ENCODE results near the gene AVEN. TPM values are rescaled to one million over a fixed set of nuclear protein-coding genes. Genes with fewer than 3 reads are reported as not detected.

AVEN gene
- total and polyA plus RNA-seq, 10 donors: 5.0 to 14.1 (median 8.8) TPM

DNA sequence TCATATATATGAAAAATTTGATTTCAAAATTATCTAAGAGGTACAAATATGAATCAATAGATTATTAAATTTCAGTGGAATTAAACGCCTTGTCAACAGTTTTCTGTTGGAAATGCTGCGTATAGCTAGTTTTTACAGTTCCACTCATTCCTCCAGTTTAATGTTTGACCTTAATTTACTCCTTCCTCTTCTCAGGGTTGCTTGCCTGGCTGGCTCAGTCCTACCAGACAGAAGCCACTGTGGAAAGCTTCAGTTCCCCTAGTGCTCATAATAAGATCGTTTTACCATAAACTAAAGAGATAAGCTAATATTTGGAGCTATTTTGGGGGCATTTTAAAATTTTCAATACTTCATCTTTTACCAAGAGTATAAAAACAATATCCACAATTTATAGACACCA lies 39.9 kb upstream of the AVEN start:
- Histone ChIP-seq H3K27ac (no peak overlapping the region), H3K4me3 (no peak overlapping the region), H3K27me3 (replicated peaks in 1 of 7) (no peaks in the 10 kb centered on the region), H3K36me3 (peaks cover 0 to 33% (median 13%) of the 10 kb centered on the region in 6 donors), H3K9me3 (peaks cover 0 to 11% (median 2%) of the 10 kb centered on the region in 8 donors), H3K4me1 (no peaks in the 10 kb centered on the region)
- TF ChIP-seq POLR2A (IDR thresholded peaks at IDR 0.05) (no peak), POLR2AphosphoS5 (IDR thresholded peaks at IDR 0.05) (no peak)
- TF ChIP-seq, protein P1, sequence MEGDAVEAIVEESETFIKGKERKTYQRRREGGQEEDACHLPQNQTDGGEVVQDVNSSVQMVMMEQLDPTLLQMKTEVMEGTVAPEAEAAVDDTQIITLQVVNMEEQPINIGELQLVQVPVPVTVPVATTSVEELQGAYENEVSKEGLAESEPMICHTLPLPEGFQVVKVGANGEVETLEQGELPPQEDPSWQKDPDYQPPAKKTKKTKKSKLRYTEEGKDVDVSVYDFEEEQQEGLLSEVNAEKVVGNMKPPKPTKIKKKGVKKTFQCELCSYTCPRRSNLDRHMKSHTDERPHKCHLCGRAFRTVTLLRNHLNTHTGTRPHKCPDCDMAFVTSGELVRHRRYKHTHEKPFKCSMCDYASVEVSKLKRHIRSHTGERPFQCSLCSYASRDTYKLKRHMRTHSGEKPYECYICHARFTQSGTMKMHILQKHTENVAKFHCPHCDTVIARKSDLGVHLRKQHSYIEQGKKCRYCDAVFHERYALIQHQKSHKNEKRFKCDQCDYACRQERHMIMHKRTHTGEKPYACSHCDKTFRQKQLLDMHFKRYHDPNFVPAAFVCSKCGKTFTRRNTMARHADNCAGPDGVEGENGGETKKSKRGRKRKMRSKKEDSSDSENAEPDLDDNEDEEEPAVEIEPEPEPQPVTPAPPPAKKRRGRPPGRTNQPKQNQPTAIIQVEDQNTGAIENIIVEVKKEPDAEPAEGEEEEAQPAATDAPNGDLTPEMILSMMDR (IDR thresholded peaks at IDR 0.05 in 8 of 11, conservative IDR thresholded peaks at IDR 0.05 in 3 of 11): no peak
- DNase-seq: no peak
- WGBS, 5 donors: 82 to 91% (median 83%) methylated on average over 3 of the region's 3 CpGs
- intact Hi-C loops (cut with DNase I; ENCODE audit: low total_unique reads): no loop called here

DNA sequence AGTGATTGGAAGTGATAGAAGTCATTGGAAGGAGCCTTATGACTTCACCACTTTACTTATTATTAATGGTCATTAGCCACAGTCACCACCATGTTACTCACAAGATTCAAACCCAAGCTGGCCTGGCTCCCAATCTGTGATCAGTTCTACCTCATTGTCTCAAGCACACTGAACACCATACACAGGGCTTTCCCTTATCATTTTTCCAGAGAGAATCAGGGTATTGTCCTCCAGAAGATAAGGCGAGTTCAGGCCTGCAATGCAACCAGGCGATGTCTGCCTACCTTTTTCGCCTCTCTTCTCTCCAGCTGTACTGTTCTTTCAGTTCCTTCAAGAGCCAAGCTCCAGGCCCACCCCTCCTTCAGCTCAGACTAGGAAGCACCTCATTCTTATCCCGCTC lies 37.8 kb upstream of the AVEN start:
- TF ChIP-seq POLR2AphosphoS5 (IDR thresholded peaks at IDR 0.05) (no peak), POLR2A (IDR thresholded peaks at IDR 0.05) (no peak)

DNA sequence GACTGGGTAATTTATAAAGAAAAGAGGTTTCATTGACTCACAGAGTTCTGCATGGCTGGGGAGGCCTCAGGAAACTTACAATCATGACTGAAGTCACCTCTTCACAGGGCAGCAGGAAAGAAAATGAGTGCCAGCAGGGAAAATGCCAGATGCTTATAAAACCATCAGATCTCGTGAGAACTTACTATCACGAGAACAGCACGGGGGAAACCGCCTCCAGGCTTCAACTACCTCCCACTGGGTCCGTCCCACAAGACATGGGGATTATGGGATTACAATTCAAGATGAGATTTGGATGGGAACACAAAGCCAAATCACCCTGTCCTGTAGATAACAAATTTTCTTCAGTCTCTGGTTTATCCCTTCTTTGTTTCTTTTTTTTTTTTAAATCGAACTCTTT lies 31.0 kb upstream of the AVEN start:
- Histone ChIP-seq H3K9me3 (peaks cover 0 to 8% (median 0%) of the 10 kb centered on the region in 8 donors), H3K27ac (no peak overlapping the region), H3K36me3 (peaks cover 0 to 6% (median 0%) of the 10 kb centered on the region in 6 donors), H3K4me1 (no peaks in the 10 kb centered on the region), H3K27me3 (replicated peaks in 1 of 7) (no peaks in the 10 kb centered on the region), H3K4me3 (no peak overlapping the region)
- 82 to 94% (median 90%) methylated on average over 6 of the region's 6 CpGs for WGBS, 5 donors
- intact Hi-C loops (cut with DNase I; ENCODE audit: low total_unique reads): no loop called here
- DNase-seq: no peak
- TF ChIP-seq, protein P1 (IDR thresholded peaks at IDR 0.05 in 8 of 11, conservative IDR thresholded peaks at IDR 0.05 in 3 of 11): no peak
- no peak for TF ChIP-seq POLR2A (IDR thresholded peaks at IDR 0.05)

More for the DNA sequence above, 37.8 kb upstream of the AVEN start:
- intact Hi-C loops (cut with DNase I; ENCODE audit: low total_unique reads): no loop called here
- DNase-seq: no peak
- no peaks in the 10 kb centered on the region for H3K27me3 ChIP-seq (replicated peaks in 1 of 7)
- H3K4me3 ChIP-seq: no peak overlapping the region
- no peak overlapping the region for H3K27ac ChIP-seq
- peaks cover 0 to 14% (median 1%) of the 10 kb centered on the region in 6 donors for H3K36me3 ChIP-seq
- no peaks in the 10 kb centered on the region for H3K4me1 ChIP-seq
- peaks cover 0 to 11% (median 2%) of the 10 kb centered on the region in 8 donors for H3K9me3 ChIP-seq
- 91 to 99% (median 94%) methylated on average over 4 of the region's 4 CpGs for whole genome bisulfite sequencing, 5 donors

DNA sequence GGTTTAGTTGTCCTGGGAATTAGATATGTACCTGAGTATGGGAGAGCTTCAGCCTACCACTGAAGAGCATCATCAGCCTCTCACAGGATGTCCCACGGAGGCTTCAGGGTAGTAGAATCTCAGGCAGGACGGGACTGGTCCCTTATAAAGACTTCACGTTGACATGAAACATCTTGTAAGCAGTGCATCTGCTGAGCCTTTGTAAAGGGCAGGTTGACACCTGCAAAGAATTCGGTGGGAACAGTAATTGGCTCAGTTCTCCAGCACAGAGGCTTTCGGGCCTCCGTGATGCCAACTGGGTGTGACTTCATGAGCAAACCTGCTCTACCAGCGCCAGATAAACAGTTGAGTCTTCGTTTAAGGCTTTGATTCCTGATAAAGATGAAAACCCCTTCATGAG lies 26.9 kb upstream of the AVEN start:
- no peak for DNase-seq
- Histone ChIP-seq H3K4me3 (no peak overlapping the region), H3K4me1 (peaks cover 0 to 7% (median 5%) of the 10 kb centered on the region in 6 donors), H3K27ac (no peak overlapping the region), H3K36me3 (peaks cover 0 to 6% (median 0%) of the 10 kb centered on the region in 6 donors), H3K27me3 (replicated peaks in 1 of 7) (no peaks in the 10 kb centered on the region), H3K9me3 (no peaks in the 10 kb centered on the region)
- intact Hi-C loops (cut with DNase I; ENCODE audit: low total_unique reads): no loop called here
- 83 to 92% (median 89%) methylated on average over 8 of the region's 8 CpGs for WGBS, 5 donors
- TF ChIP-seq, protein P1 (IDR thresholded peaks at IDR 0.05 in 8 of 11, conservative IDR thresholded peaks at IDR 0.05 in 3 of 11): no peak
- TF ChIP-seq POLR2AphosphoS5 (IDR thresholded peaks at IDR 0.05) (no peak), POLR2A (IDR thresholded peaks at IDR 0.05) (no peak)

DNA sequence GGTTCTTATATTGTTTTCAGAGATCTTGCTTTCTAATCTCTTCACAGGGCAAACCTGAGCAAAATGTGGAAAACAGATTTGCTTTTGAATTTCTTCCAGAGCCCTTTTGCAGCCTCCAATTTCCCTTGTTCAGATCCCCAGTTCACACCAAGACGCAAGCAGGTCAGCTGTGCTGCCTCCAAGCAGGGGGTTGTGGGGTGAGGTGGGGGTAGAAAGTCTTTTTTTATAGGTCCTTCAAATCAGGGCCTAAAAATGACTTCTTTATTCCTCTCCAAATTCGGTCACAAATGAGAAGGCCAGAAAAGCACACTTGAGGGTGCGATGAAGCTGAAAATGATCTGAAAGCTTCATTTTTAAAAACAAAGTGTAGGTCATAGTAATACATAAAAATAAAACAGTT lies 26.3 kb upstream of the AVEN start:
- peaks cover 0 to 6% (median 0%) of the 10 kb centered on the region in 6 donors for H3K36me3 ChIP-seq
- TF ChIP-seq POLR2AphosphoS5 (IDR thresholded peaks at IDR 0.05) (no peak), POLR2A (IDR thresholded peaks at IDR 0.05) (no peak)
- TF ChIP-seq, protein P1 (IDR thresholded peaks at IDR 0.05 in 8 of 11, conservative IDR thresholded peaks at IDR 0.05 in 3 of 11): no peak
- H3K27me3 ChIP-seq (replicated peaks in 1 of 7): no peaks in the 10 kb centered on the region
- WGBS, 5 donors: 90 to 94% (median 92%) methylated on average over 3 of the region's 3 CpGs
- intact Hi-C loops (cut with DNase I; ENCODE audit: low total_unique reads): no loop called here
- H3K4me3 ChIP-seq: no peak overlapping the region
- H3K4me1 ChIP-seq: peaks cover 0 to 7% (median 5%) of the 10 kb centered on the region in 6 donors
- DNase-seq: no peak
- H3K9me3 ChIP-seq: no peaks in the 10 kb centered on the region
- no peak overlapping the region for H3K27ac ChIP-seq

All from spleen (tissue), 11 donors.